Upper lobe of left lung (tissue), 4 donors: ENCODE data around the gene UGT1A10.

Experiments used
- CTCF ChIP-seq, 6 experiments: fragments of 450-650 bp in 4 of 6; fragments of 200-600 bp in 2 of 6; sonication (generic) in 2 of 6; IDR thresholded peaks; one replicate each; pipeline ENCODE4 v1.5.1; 2016 to 2019; ENCODE audit warnings: antibody characterized with exemption in 6 of 6
- EP300 ChIP-seq, 4 donors: sonication (generic); formaldehyde crosslinking; IDR thresholded peaks; one replicate each; pipeline ENCODE4 v1.5.1; 2017; ENCODE audit warnings: antibody characterized with exemption in 4 of 4, control low read depth in 2 of 4
- POLR2A ChIP-seq, 4 donors: fragments of 450-650 bp; IDR thresholded peaks; one replicate each; pipeline ENCODE4 v1.5.1; 2016 to 2017; ENCODE audit warnings: antibody characterized with exemption in 4 of 4, mild to moderate bottlenecking in 2 of 4
- POLR2AphosphoS5 ChIP-seq, 2 donors: sonication (generic); formaldehyde crosslinking; IDR thresholded peaks; one replicate each; pipeline ENCODE4 v1.5.1; 2017; ENCODE audit warnings: antibody characterized with exemption in 2 of 2

GRCh38 chr2:233651430-233651829 is 15.2 kb downstream of the UGT1A10 start:
- TF ChIP-seq CTCF (IDR thresholded peaks at IDR 0.05) (no peak), POLR2A (IDR thresholded peaks at IDR 0.05) (no peak), POLR2AphosphoS5 (IDR thresholded peaks at IDR 0.05) (no peak), EP300 (IDR thresholded peaks at IDR 0.05) (no peak)
